ENCODE measurements around the gene DNPEP.

The DNPEP gene

DNA sequence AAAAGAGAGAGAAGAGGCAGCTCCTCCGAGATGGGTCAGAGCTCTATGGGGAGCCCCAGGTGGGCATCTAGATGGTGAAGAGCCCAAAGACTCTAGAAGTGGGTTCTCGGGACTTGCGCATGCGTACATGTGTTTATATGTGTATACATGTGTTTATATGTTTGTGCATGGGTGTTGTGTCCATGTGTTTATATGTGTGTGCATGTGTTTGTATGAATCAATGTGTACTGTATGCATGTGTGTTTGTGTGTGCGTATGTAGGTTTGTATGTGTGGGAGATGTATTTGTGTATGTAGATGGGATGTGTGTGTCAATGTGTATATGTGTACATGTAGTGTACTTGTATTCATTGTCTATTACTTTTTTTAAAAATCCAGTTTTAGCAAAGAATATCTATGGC, 25.6 kb downstream of the DNPEP start:
- no peak for DNase-seq (ENCODE audit: low read depth)

DNA sequence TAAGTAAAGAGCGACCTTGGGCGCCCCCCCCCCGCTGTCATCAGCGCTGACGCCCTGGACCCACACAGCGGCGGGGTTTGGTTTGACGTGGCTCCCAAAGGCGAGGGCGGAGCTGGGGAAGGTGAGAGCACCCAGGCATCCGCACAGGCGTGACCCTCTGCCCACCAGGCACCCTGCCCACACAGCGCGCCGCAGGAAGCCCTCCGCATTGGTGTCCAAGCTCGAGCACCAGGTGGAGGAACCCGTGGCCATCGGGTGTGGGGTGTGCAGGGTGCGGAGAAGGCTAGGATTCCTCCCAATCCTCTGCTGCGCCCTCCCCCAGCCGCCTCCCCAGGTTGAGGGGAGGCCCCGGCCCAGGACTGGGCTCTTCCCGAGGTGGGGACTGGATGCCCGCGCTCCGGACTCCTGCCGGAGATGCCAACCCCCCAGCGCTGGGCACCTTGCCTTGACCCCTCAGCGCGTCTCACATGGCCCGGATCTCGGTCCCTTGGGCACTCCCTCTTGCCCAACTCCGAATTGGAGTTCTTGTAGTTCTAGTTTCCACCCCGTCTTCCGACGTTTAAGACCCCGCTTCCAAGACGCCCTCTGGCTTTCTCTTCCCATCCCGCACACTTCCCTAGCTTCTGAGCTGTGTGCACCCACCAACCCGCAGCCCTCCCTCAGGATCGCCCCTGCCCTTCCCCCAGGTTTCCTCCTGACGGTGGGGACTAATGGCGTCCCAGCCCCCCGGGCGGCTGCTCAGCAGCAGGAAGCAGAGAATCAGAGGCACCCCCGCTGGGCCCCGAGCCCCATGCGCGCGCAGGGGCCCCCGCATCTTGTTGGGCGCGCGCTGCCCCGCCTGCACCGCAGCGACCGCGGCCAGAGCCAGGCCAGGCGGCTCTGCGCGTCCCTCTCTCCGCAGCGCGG, 29.3 kb downstream of the DNPEP start:
- DNase-seq (ENCODE audit: low read depth), result no peak

DNA sequence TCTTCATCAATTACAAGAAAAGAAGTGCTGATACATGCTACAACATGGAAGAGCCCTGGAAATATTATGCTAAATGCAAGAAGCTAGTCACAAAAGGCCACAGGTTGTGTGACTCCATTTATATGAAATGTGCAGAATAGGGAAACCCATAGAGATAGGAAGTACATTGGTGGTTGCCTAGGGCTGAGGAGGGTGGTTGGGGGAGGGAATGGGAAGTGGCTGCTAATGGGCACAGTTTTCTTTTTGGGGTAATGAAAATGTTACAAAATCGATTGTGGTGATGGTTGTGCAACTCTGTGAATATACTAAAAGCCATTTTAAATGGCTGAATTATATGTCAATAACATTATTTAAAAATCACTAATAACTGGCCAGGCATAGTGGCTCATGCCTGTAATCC, 30.9 kb downstream of the DNPEP start:
- no peak for DNase-seq (ENCODE audit: low read depth)

DNA sequence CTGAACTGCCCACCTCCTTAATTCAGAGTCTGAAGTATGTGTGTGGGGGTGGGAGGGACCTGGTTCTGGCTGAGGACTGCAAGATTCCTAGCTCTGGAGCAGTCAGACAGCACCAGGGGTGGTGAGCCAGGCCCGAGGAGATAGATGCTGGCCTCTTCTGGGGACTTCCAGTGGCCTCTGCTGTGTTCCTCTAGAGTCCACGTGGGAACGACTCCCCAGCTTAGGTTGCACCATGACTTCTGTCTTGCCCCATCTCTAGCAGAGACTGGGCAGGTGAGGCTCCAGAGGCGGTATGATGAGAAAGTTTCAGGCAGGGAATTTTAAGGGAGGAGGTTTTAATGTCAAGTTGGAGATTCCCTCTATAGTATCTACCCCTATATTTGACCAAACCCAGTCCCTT, 33.1 kb downstream of the DNPEP start:
- DNase-seq (ENCODE audit: low read depth), result no peak

DNA sequence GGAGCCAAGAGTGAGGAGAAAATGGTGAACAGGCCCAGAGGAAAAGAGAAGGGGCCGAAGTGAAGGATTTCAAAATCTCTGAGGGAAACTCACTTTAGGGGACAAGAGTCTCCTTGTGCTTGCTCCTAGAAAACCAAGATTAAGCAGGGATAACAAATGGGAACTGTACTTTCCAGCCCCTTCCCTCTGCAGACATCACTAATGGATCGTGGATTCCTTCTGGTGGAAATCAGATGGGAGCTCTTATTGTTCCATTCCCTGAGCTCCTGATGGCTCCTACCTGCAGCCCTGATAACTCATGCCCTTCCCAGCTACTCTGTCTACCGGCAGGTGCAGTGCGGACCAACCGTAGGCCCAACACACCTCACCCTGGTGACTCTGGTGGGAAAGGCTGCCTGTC, 34.6 kb downstream of the DNPEP start:
- no peak for DNase-seq (ENCODE audit: low read depth)

DNA sequence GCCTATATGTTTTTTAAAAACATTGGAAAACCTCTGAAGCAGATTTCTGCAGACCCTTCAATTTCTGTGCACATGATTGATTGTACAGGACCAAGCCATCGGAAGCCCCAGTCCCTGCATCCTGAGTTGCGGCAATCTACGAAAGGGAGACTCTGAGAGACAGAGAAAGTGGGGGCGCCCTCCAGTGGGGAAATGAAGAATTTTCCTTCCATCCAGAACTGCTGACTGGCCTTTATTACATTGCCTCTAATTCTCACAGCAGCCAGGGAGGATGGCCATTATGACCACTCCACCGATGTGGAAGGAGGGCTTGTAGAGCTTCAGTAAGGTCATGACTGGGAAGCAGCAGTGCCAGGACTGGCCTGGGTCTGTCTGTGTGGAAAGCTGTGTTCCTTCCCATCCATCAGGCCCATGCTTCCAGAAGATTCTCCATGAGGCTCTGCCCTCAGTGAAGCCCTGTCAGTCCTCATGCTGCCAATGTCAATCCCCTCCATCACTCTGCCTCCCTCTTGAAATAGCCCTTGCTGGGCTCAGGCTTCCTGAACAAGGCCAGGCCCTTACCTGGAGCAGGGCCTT, 35.2 kb downstream of the DNPEP start:
- DNase-seq (ENCODE audit: low read depth), result peak; percentile 49

DNA sequence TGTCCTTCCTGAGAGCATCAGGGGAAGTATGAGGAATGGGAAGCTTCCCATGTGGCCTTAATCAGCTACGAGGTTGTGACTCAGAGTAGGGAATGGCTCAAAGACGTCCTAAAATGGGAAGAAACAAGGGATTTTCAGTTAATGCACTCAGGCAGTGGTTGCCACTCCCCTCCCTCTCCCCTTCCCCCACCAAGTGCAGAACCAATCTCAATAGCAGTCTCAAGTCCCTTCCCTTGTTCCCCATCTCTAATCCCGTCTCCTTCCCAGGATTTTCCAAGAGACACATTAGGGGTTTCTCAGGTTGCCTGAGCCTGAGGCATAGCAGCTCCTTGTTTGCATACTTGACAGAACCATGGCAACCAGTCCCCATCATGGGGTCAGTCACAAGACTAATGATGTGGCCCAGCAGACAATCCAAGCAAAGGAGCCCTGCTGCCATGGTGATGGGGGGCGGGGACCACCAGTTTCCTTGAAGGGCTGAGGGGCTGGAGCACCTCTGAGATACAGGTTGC, 36.9 kb downstream of the DNPEP start:
- no peak for DNase-seq (ENCODE audit: low read depth)

DNA sequence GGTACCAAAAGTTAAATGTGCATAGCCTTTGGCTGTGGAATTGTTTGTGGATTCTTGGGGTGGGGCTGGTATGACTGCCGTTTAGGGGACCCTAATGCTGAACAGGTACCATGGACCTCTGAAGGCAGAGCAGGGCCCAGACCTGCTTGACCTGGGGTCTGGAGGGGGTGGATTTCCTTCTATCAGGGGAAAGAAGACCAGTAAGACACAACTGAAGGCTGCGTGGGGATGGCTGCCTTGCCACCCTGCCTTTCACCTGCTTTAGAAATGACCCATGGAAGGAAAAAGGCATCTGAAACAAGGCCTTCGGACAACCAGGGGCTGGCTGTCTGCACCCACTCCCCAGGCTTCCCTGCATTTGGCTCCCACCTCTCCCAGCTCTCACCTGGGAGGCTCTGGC, 37.5 kb downstream of the DNPEP start:
- DNase-seq (ENCODE audit: low read depth), result no peak

DNA sequence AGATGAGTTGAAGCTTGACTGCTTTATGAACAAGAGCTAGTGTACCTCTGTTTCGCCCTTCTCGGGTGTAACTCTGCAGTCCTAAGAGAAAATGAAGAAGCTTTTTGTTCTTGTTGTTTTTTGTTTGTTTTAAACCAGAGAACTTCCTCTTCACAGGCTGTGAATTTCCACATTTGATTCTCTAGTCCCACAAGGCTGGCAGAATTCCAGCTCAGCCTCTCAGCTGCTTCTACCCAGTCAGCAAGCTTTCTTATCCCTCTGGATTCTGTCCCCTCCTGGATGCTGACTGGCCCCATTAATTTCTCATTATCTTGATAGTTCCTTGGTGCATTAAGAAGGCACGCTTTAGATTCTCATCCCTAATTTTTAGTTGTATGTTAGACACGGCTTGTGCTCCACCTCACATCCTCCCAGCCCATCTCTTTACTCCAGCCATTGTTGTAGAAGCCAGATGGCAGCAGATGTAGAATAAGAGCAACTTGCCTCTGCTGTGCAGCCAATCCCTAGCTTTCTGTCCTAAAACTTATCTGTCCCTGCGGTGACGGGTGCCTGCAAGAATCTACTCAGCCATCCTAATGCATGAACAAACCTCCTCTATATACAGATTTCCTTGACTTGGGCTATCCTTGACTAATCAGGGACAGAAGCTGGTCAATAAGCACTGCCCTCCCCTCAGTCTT, 42.8 kb downstream of the DNPEP start:
- DNase-seq (ENCODE audit: low read depth), result no peak

DNA sequence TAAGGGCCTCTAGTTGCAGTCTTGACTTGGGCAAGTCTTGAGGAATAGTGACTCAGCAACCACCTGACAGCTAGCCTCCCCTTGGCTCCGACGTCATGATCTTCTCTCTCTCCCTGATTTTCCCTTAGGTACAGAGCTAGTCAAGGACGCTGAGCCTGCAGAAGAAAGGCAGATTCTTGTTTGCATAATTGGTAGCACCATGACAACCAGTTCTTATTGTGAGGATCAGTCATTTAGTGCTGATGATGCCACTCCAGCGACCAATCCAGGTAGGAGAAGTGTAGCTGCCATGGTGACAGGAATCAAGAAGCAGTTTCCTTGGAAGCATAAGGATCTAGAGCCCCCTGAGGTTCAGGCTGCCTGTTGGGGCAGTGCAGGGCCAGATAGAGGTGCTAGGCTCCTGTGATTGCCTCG, 52.3 kb downstream of the DNPEP start:
- DNase-seq (ENCODE audit: low read depth), result no peak

DNA sequence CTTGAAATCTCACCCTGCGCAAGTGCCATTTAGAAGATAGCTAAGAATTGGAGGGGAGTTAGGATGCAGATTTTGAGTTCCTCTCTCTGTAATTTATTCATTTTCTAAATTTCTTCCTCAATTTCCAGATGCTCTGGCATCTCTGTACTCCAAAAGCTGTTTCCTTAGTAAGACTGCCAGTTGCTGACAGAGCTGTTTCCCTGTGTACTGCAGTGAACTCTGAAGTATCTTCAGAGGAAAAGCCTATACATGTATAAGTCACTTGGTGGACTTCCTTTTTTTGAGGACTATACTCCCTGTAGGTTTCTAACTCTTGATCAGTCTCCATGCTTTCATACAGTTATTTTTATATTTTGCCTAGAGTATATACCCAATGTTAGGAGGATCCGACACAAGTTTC, 53.6 kb downstream of the DNPEP start:
- no peak for DNase-seq (ENCODE audit: low read depth)

DNA sequence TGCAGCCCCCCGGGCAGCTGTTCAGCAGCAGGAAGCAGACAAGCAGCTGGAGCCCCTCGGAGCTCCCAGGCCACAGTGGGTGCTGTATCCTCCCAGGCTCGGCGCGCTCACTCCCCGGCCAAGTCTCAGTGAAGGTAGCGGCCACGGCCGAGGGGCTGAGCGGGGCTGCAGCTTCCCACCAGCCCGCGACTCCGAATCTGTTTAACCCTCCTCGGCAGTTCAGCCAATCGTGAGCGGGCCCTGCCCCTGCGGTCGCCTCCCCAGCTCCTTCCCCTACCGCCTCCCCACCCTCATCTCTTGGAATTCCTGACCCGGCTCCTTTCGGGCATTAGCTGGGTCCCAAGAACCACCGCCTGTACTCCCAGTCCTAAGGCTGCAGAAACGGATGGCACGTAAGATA, 55.2 kb downstream of the DNPEP start, which contains the start of gene RESP18:
TSS of gene RESP18 (minus strand) at position 203 of the 400 bp plus-strand sequence.
- no peak for DNase-seq (ENCODE audit: low read depth)

DNA sequence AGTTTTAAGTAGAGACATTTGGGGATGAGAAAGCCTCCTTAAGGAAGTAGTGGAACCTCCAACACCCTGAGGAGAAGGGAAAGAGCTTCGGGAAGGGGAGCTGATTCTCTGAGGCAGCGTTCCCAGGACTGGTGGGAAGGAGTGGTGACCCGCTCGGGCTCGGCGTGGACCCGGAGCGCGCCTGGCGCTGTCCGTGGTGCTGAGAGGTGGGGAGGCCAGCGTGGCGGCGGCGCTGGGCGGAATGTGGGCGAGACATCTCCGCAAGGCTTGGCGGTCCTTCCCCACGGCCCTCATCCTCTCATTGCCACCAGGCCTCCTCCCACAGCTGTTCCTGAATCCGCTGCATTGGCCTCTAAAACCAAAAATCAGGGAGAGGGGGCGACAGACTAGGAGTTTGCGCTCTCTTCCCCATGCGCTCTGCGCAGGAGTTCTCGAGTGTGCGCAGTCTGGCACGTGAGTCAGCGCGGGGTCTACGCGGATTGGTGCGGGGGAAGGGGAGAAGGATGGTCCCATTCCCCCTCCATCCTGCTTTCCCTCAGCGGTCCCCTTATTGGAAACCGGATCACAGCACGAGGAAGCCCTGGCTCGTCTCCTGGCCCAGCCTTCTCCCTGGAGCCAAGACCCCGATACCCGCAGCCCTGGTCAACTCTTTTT, 56.0 kb downstream of the DNPEP start:
- DNase-seq (ENCODE audit: low read depth), result no peak

DNA sequence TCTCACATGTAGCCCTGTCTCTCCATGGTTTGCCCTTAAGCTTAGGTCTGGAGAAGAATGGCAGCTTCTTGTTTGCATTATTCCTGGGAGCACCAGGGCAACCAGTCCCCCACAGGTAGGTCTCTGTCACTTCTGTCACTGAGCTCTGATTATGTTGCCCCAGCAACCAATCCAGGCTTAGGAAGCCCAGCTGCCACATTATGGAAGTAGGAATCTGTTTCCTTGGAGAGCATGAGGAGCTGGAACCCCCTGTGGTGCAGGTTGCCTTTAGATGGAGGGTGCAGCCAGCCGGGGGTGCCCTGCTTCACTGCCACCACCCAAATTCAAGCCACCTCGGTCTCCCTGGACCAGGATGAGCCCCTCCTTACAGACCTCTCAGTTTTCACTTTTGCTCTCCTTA, 60.0 kb downstream of the DNPEP start:
- DNase-seq (ENCODE audit: low read depth), result no peak

DNA sequence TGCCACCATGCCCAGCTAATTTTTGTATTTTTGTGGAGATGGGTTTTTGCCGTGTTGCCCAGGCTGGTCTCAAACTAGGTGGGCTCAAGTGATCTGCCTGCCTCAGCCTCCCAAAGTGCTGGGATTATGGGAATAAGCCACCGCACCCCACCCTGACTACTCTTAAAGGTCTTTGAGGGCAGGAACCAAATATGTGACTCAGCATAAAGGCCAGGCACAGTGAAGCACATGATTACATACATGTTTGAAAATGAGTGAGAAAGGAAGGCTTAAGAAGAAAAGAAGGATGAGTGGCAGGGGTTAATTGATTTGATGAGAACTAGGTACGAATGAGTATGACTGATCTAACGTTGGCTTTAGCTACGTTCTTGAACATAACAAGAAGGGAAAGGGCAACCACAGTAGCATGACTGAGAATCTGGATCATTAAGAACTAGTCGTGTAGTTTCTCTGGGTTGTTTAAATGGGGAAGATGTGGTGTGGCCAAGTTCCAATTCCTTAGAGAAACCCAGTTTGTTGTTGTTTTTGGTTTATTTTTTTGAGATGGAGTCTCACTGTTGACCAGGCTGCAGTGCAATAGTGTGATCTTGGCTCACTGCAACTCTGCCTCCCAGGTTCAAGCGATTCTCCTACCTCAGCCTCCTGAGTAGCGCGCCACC, 61.9 kb downstream of the DNPEP start:
- DNase-seq (ENCODE audit: low read depth), result no peak

DNA sequence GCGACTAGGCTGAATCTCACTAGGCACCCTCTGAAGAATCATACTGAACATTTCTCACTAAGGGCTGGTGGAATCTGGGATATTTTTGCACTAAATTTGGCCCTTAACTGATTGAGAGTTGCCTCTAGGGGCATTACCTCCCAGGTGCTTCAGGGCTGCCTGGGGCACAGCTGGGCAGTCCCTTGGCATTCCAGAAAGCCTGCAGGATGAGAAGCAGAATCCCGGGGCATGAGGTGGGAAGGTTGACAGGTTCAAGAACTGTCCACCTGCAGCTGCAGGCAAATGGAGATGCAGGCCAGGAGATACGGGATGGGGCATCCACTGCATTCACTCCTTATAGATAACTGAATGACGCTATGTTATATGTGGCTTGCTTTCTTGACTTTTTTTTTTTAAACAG, 62.6 kb downstream of the DNPEP start:
- DNase-seq (ENCODE audit: low read depth), result no peak

DNA sequence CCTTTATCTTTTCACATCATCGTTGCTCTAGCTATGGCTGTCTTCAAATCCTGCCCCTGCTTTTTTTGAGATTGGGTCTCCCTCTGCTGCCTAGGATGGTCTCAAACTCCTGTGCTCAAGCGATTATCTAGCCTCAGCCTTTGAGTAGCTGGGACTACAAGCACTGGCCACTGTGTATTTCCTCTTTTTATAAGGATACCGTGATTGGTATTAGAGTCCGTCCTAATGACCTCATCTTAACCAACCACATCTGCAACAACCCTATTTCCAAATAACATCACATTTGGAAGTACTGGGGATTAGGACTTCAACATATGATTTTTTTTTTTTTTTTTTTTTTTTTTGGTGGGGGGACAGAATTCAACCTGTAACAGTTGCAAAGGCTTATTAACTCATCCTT, 64.3 kb downstream of the DNPEP start:
- no peak for DNase-seq (ENCODE audit: low read depth)

All from T follicular helper cell (primary cell).